Neural progenitor cell (in vitro differentiated cells): Measurements from ENCODE around the gene KAZN. TPM values are rescaled to one million over a fixed set of nuclear protein-coding genes. Genes with fewer than 3 reads are reported as not detected.
A peak's percentile ranks its signal among the peaks of the same experiment; 100 is the strongest.

ENCODE experiments used
- DNase-seq: peaks from one replicate; pipeline ENCODE4 v3.0.0-alpha.2; 2016; ENCODE audit warnings: low spot score
- H2AFZ ChIP-seq: fragments of 200-600 bp; sonication (generic); replicated peaks from 2 replicates; pipeline ENCODE4 v1.6.1; 2016; ENCODE audit warnings: antibody characterized with exemption
- H3F3A ChIP-seq: fragments of 200-600 bp; sonication (generic); 2 replicates; pipeline ENCODE4 v1.6.1; 2016; ENCODE audit warnings: antibody characterized with exemption, low read depth
- H3K27ac ChIP-seq: fragments of 200-600 bp; sonication (generic); 2 replicates; pipeline ENCODE4 v1.5.1; 2016; ENCODE audit warnings: mild to moderate bottlenecking
- H3K27me3 ChIP-seq: fragments of 200-600 bp; sonication (generic); 2 replicates; pipeline ENCODE4 v1.6.1; 2016; ENCODE audit warnings: mild to moderate bottlenecking, moderate library complexity
- H3K36me3 ChIP-seq: fragments of 200-600 bp; sonication (generic); 2 replicates; pipeline ENCODE4 v1.5.1; 2016
- H3K4me1 ChIP-seq: fragments of 200-600 bp; sonication (generic); 2 replicates; pipeline ENCODE4 v1.6.1; 2016; ENCODE audit warnings: mixed run types
- H3K4me2 ChIP-seq: fragments of 200-600 bp; sonication (generic); 2 replicates; pipeline ENCODE4 v1.6.1; 2016
- H3K4me3 ChIP-seq: fragments of 200-600 bp; sonication (generic); 2 replicates; pipeline ENCODE4 v1.5.1; 2016
- H3K79me2 ChIP-seq: fragments of 200-600 bp; sonication (generic); 2 replicates; pipeline ENCODE4 v1.6.1; 2016; ENCODE audit warnings: low read depth
- H3K9ac ChIP-seq: fragments of 200-600 bp; sonication (generic); 2 replicates; pipeline ENCODE4 v1.6.1; 2016
- H3K9me3 ChIP-seq: fragments of 200-600 bp; sonication (generic); 2 replicates; pipeline ENCODE4 v1.5.1; 2016; ENCODE audit warnings: low read depth
- H4K20me1 ChIP-seq: fragments of 200-600 bp; sonication (generic); 2 replicates; pipeline ENCODE4 v1.6.1; 2016; ENCODE audit warnings: low read depth
- H3K27ac Mint-ChIP-seq: 3 replicates; pipeline ENCODE4 v1.8.0; 2021; ENCODE audit warnings: mixed read lengths
- H3K27me3 Mint-ChIP-seq: 2 replicates; pipeline ENCODE4 v1.8.0; 2022; ENCODE audit warnings: low read depth, mild to moderate bottlenecking, inconsistent platforms, moderate library complexity, mixed read lengths; ENCODE audit not compliant: insufficient read depth
- H3K36me3 Mint-ChIP-seq: 3 replicates; pipeline ENCODE4 v1.8.0; 2021; ENCODE audit warnings: mixed read lengths
- H3K4me1 Mint-ChIP-seq: 3 replicates; pipeline ENCODE4 v1.8.0; 2021; ENCODE audit warnings: mixed read lengths
- H3K4me3 Mint-ChIP-seq: 3 replicates; pipeline ENCODE4 v1.8.0; 2021; ENCODE audit warnings: mild to moderate bottlenecking, moderate library complexity, mixed read lengths
- H3K9me3 Mint-ChIP-seq: 3 replicates; pipeline ENCODE4 v1.8.0; 2020; ENCODE audit warnings: mixed read lengths
- CTCF ChIP-seq: fragments of 200-600 bp; sonication (generic); IDR thresholded peaks from 2 replicates; pipeline ENCODE4 v1.5.1; 2017; ENCODE audit warnings: antibody characterized with exemption, mild to moderate bottlenecking
- EZH2 ChIP-seq: fragments of 200-600 bp; sonication (generic); IDR thresholded peaks from 2 replicates; pipeline ENCODE4 v1.6.1; 2017; ENCODE audit warnings: antibody characterized with exemption, mild to moderate bottlenecking, moderate library complexity
- EZH2phosphoT487 ChIP-seq: fragments of 200-600 bp; sonication (generic); IDR thresholded peaks from 2 replicates; pipeline ENCODE4 v1.6.1; 2017; ENCODE audit warnings: antibody characterized with exemption
- total RNA-seq: library from RNA; depleted of rRNA; stranded (reverse); fragments of >200 nt; gene quantifications from 2 replicates; pipeline ENCODE4 v1.2.3, GENCODE V29; 2015; ENCODE audit warnings: low replicate concordance

The KAZN gene
- total RNA-seq, 1 donor from 2014 or later = 6.1 TPM

GRCh38 chr1:14977338-14977931 lies 378.9 kb downstream of the KAZN start:
- H2AFZ ChIP-seq = no peak overlapping the region
- H3K27ac ChIP-seq = no peak overlapping the region
- H4K20me1 ChIP-seq = no peaks in the 10 kb centered on the region
- H3K9ac ChIP-seq = no peak overlapping the region
- peaks cover 8% of the 10 kb centered on the region for H3K4me1 ChIP-seq
- no peak overlapping the region for H3K4me2 ChIP-seq
- DNase-seq = no peak
- Mint-ChIP-seq H3K27ac (peak overlapping the region; percentile 78), H3K4me1 (peaks cover 40% of the 10 kb centered on the region), H3K9me3 (peaks cover 5% of the 10 kb centered on the region), H3K4me3 (no peak overlapping the region), H3K36me3 (no peaks in the 10 kb centered on the region), H3K27me3 (peaks cover 5% of the 10 kb centered on the region)
- no peaks in the 10 kb centered on the region for H3K79me2 ChIP-seq
- H3K27me3 ChIP-seq = no peaks in the 10 kb centered on the region
- H3K36me3 ChIP-seq = no peaks in the 10 kb centered on the region
- TF ChIP-seq EZH2 (no peak), EZH2phosphoT487 (no peak), CTCF (no peak)
- no peaks in the 10 kb centered on the region for H3F3A ChIP-seq
- no peaks in the 10 kb centered on the region for H3K9me3 ChIP-seq
- no peak overlapping the region for H3K4me3 ChIP-seq

GRCh38 chr1:14980621-14981218 lies 382.2 kb downstream of the KAZN start:
- Histone ChIP-seq H2AFZ (no peak overlapping the region), H4K20me1 (no peaks in the 10 kb centered on the region), H3K9ac (no peak overlapping the region), H3K27me3 (no peaks in the 10 kb centered on the region), H3K4me2 (no peak overlapping the region), H3K36me3 (no peaks in the 10 kb centered on the region), H3K79me2 (no peaks in the 10 kb centered on the region), H3F3A (no peaks in the 10 kb centered on the region), H3K27ac (no peak overlapping the region), H3K4me3 (no peak overlapping the region), H3K4me1 (peaks cover 8% of the 10 kb centered on the region), H3K9me3 (no peaks in the 10 kb centered on the region)
- peaks cover 5% of the 10 kb centered on the region for H3K27me3 Mint-ChIP-seq
- peak overlapping the region; percentile 50 for H3K4me3 Mint-ChIP-seq
- H3K9me3 Mint-ChIP-seq = no peaks in the 10 kb centered on the region
- DNase-seq = peak; percentile 36
- no peaks in the 10 kb centered on the region for H3K36me3 Mint-ChIP-seq
- TF ChIP-seq EZH2phosphoT487 (no peak), EZH2 (no peak), CTCF (no peak)
- peaks cover 36% of the 10 kb centered on the region for H3K4me1 Mint-ChIP-seq
- peak overlapping the region; percentile 68 for H3K27ac Mint-ChIP-seq

GRCh38 chr1:14982029-14982428 lies 383.5 kb downstream of the KAZN start:
- TF ChIP-seq EZH2 (no peak), EZH2phosphoT487 (no peak), CTCF (no peak)
- no peaks in the 10 kb centered on the region for H3K9me3 Mint-ChIP-seq
- peaks cover 31% of the 10 kb centered on the region for H3K4me1 Mint-ChIP-seq
- H3K36me3 Mint-ChIP-seq = no peaks in the 10 kb centered on the region
- Histone ChIP-seq H3K9me3 (no peaks in the 10 kb centered on the region), H3K4me3 (no peak overlapping the region), H3K27ac (no peak overlapping the region), H3K79me2 (no peaks in the 10 kb centered on the region), H3K9ac (no peak overlapping the region), H3F3A (no peaks in the 10 kb centered on the region), H3K36me3 (no peaks in the 10 kb centered on the region), H4K20me1 (no peaks in the 10 kb centered on the region), H3K27me3 (no peaks in the 10 kb centered on the region), H3K4me2 (no peak overlapping the region), H3K4me1 (peaks cover 8% of the 10 kb centered on the region), H2AFZ (no peak overlapping the region)
- DNase-seq = no peak
- H3K27me3 Mint-ChIP-seq = peaks cover 5% of the 10 kb centered on the region
- no peak overlapping the region for H3K4me3 Mint-ChIP-seq
- no peak overlapping the region for H3K27ac Mint-ChIP-seq
